HG03457 (cell line): ENCODE measurements around the gene AVEN.
"Not testable (repeated sequence)": the region's sequence is repeated elsewhere in the genome, so short reads cannot be mapped to it uniquely, and the experiment has no call there.

ENCODE experiments used
- ATAC-seq: cut with Tn5 transposase; IDR thresholded peaks from one replicate; pipeline ENCODE4 v1.9.1; 2021; ENCODE audit warnings: moderate number of reproducible peaks; ENCODE audit not compliant: unreplicated experiment

Gene AVEN

GRCh38 chr15:34038871-34039789 lies at the start of gene AVEN:
Gene AVEN, minus strand, starts transcription at chr15:34039204. Its CDS starts 158 bp downstream, at chr15:34039046.
- ATAC-seq = peak; percentile 32

DNA sequence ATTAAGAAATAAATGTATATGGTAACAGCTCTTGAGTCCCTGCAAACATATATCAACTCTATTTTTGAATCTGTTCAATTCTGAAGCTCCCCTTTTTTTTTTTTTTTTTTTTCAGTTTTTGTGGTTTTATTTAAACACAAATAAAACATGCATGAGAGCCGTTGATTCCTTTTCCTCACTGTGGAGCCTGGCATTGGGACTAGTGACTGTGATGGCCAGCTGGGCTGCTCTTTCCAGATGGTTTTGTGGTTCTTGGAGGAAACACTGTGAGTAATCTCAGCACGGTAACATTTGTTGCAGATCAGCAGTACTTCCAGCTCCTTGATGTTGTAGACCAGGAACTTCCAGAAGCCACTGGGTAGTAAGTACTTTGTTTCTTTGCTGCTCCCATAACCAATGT lies 46.7 kb upstream of the AVEN start:
- ATAC-seq = no peak

DNA sequence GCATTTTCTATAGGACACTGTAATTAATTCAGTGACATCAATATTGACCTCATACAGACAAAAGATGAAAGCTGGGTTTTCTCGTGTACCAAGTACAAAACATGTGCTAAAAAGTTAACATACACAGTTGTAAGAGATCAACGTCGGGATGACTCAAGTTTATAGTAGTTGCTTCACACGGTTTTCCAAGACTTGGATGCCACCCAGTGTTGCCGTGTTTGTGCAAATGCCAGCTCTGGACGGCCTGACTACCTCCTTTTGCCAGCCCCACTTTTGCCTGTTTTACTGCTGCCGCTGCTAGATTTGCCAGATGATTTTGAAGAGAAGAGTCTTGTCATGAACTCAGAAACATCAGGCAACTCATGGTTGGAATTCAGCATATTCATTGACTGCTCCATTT lies 45.1 kb upstream of the AVEN start:
- no peak for ATAC-seq

DNA sequence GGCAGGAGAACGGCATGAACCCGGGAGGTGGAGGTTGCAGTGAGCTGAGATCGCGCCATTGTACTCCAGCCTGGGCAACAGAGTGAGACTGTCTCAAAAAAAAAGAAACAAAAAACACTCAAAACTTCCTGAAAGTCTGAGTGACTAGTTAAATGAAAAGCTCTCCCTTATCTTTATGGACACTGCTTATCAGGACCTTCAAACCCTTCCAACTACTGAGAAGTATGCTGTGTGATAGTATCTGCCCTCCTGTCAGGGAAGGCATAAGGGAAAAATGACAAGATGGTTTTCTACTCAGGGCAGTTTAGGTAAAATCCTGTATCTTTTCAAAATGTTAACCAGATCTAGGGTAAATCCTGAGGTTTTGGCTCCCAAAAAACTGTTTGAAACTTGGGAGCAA lies 40.9 kb upstream of the AVEN start:
- no peak for ATAC-seq

DNA sequence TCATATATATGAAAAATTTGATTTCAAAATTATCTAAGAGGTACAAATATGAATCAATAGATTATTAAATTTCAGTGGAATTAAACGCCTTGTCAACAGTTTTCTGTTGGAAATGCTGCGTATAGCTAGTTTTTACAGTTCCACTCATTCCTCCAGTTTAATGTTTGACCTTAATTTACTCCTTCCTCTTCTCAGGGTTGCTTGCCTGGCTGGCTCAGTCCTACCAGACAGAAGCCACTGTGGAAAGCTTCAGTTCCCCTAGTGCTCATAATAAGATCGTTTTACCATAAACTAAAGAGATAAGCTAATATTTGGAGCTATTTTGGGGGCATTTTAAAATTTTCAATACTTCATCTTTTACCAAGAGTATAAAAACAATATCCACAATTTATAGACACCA lies 39.9 kb upstream of the AVEN start:
- no peak for ATAC-seq

DNA sequence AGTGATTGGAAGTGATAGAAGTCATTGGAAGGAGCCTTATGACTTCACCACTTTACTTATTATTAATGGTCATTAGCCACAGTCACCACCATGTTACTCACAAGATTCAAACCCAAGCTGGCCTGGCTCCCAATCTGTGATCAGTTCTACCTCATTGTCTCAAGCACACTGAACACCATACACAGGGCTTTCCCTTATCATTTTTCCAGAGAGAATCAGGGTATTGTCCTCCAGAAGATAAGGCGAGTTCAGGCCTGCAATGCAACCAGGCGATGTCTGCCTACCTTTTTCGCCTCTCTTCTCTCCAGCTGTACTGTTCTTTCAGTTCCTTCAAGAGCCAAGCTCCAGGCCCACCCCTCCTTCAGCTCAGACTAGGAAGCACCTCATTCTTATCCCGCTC lies 37.8 kb upstream of the AVEN start:
- ATAC-seq = no peak

GRCh38 chr15:34070003-34070402 lies 31.0 kb upstream of the AVEN start:
- no peak for ATAC-seq

GRCh38 chr15:34065941-34066340 lies 26.9 kb upstream of the AVEN start:
- no peak for ATAC-seq

- no peak for ATAC-seq
These were observed 26.3 kb upstream of the AVEN start for GRCh38 chr15:34065261-34065660.

- ATAC-seq = no peak
These were observed 25.4 kb upstream of the AVEN start for GRCh38 chr15:34064438-34064837.

DNA sequence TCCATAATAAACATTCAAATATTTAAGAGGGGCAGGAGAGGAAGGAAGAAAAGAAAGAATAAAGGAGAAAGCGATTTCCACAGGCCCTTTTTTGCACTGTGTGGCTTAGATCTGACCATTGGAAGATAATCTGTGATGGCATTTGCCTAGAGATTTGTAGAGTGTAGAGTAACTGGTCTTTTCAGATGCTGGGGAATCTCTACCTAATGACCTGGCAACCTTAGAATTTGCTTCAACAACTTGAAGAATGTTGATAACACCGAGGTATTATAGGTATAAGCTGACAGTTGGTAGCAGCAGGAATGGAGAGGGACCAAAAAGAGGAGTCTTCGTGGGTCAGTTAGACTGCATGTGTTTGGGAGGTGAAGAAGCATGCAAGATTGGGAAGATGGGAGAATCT lies 20.9 kb upstream of the AVEN start:
- no peak for ATAC-seq

- ATAC-seq = no peak
These were observed 20.5 kb upstream of the AVEN start for GRCh38 chr15:34059476-34059875.

DNA sequence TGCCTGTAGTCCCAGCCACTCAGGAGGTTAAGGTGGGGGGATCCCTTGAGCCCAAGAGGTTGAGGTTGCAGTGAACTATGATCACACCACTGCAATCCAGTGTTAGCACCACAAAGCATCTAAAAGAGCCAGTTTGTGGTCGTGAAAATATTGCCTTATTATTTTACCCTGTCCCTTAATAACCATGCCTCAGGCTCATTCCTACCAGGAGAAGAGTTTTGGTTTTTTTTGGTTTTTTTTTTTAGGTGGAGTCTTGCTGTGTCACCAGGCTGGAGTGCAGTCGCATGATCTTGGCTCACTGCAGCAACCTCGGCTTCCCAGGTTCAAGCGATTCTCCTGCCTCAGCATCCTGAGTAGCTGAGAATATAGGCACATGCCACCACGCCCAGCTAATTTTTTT lies 17.9 kb upstream of the AVEN start:
- no peak for ATAC-seq

DNA sequence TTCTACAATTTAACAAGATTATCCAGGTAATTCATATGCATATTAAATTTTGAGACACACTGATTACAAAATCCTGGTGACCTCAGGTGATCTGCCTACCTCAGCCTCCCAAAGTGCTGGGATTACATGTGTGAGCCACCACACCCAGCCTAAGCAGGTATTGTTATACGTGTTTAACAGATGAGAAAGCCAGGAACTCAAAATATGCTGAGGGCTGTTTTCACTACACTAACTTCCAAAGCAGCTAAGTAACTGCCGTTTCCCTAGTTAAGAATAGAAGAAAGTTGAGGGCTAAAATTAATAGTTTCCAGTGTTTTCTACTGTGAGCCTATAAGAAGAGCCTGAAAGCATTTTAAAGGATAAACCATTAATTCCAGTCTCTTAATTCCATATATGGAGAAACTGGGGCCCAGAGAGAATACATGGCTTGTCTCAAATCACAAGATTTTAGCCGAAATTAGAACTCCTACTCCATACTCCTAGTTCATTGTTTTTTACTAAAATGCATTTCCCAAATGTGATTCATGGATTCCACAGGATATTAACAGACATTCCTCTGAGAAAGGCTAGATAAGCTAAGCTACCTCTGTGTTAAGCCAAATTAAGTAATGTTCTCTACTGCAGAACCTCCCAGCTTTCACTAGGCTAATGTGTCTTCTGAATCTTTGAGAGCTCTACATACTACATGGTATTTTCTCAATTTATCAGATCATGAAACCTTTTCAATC lies 17.0 kb upstream of the AVEN start:
- no peak for ATAC-seq

- ATAC-seq = no peak
These were observed 15.2 kb upstream of the AVEN start for GRCh38 chr15:34054081-34054707.

GRCh38 chr15:34050385-34050784 lies 11.4 kb upstream of the AVEN start:
- ATAC-seq = not testable (repeated sequence)

DNA sequence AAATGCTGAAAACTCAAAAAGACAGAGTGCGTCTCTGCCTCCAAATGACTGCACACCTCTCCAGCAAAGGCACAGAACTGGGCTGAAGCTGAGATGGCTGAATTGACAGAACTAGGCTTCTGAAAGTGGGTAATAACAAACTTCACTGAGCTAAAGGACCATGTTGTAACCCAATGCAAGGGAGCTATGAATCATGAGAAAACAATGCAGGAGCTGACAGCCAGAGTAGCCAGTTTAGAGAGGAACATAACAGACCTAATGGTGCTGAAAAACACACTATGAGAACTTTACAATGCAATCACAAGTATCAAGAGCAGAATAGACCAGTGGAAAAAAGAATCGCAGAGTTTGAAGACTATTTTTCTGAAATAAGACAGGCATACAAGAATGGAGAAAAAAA lies 10.1 kb upstream of the AVEN start:
- no peak for ATAC-seq

- ATAC-seq = no peak
These were observed 9.1 kb upstream of the AVEN start for GRCh38 chr15:34047893-34048775.

GRCh38 chr15:34046471-34047145 lies 7.6 kb upstream of the AVEN start:
- ATAC-seq = no peak

DNA sequence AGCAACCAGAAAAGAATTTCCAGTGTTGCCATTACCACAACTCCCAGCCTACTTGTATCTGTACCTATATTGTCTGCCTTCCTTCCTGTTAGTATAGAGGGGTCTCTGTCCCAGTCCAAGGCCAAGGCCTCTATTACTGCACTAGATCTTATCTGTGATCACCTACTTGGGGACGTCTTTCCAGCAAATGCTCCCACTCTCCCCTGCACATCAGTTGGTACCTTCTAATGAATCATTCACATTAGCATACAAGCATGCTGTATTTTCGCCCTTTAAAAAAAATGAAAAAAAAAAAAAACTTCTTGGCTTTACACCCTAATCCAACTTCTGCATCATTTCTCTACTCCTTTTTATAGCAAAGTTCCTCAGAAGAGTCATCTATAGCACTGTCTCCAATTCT lies 4.8 kb upstream of the AVEN start:
- no peak for ATAC-seq
